Stimulated activated CD4-positive, alpha-beta T cell treated with anti-CD3 and anti-CD28 coated beads, Interleukin-4, amount 100 ng/mL, for 24 hours (primary cell): ENCODE data around the gene NPR3.

Experiments used
- DNase-seq: peaks from one replicate; pipeline ENCODE4 v3.0.0-alpha.2; 2020

Gene NPR3

GRCh38 chr5:32814620-32815019, 103.5 kb downstream of the NPR3 start:
- DNase-seq = no peak

- no peak for DNase-seq
Observed at GRCh38 chr5:32827981-32828380, 116.9 kb downstream of the NPR3 start.

GRCh38 chr5:32828492-32828891, 117.4 kb downstream of the NPR3 start:
- no peak for DNase-seq

GRCh38 chr5:32831624-32832023, 120.5 kb downstream of the NPR3 start:
- DNase-seq = no peak

DNA sequence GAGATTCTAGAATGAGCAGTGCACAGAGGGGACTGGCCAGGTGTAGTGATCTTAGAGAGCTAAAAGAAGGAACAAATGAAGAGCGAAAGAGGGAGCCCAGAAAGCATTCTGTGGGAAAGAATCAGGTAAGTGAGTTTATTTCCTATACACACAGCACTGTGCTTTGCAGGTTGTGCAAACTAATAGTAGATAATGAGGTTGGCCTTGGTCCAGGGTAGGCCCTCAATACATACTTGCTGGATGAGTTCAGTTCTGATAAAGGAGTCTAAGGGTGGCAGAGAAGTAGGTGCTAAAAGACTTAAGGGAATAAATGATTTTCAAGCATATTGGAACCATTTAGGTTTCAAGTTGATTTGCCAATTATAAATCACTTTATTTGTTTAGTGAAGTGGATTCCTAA, 122.0 kb downstream of the NPR3 start:
- no peak for DNase-seq

DNA sequence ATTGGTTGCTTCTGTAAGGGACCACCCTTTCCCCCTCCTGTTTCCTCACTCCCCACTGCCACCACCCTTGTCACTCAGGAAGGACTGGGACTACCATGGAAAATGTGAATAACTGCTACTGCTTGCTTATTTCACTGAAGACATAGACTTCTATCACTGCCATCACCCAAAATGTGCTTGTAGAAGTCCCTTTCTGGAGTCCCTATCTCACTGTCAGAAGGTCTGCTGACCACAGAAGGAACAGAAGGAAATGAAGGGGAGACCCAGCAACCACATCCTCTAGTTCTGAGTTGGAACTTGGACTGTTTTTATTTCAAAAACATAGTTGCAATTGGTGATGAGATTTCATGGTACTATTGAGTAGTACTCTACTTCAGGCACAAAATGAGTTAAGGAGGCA, 122.5 kb downstream of the NPR3 start:
- no peak for DNase-seq

DNA sequence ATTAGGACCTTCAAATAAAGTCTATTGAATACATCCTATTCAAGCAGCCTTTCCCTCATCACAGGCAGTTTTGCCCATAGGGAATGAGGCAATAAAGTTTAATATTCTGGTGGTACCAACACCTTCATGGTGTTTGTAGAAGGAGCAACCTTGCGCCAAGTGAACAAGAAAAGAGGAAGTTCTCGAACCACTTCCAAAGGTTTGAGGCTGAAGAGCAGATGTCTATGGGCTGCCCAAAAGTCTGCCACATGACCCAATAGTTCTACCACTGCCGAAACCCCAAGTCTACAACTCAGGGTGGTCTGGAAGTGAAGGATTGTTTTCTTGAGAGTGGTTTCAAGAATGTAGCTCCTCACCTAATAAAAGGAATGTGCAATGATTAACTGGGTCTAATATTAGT, 123.1 kb downstream of the NPR3 start:
- no peak for DNase-seq

- no peak for DNase-seq
Observed at GRCh38 chr5:32836176-32836575, 125.1 kb downstream of the NPR3 start.

- DNase-seq = no peak
Observed at GRCh38 chr5:32837211-32837610, 126.1 kb downstream of the NPR3 start.

- DNase-seq = no peak
Observed at GRCh38 chr5:32839106-32839505, 128.0 kb downstream of the NPR3 start.

DNA sequence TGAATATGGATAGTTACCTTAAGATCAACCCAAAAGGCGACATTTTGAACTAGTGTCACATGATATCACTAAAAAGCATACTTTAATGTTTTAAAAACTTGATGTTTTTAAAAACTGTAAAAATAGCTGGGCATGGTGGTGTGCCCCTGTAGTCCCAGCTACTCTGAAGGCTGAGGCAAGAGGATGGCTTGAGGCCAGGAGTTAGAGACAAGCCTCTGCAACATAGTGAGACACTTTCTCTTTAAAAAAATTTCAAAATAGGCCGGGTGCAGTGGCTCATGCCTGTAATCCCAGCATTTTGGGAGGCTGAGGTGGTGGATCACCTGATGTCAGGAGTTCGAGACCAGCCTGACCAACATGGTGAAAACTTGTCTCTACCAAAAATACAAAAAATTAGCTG, 129.5 kb downstream of the NPR3 start:
- no peak for DNase-seq
